ENCODE results near the gene BCL2.

- TF ChIP-seq CREB5 (CRISPR knock-in tag; IDR thresholded peaks at IDR 0.05; ENCODE audit: low read depth) (no peak), CSRNP3 (CRISPR knock-in tag; IDR thresholded peaks at IDR 0.05) (no peak), OSR1 (CRISPR knock-in tag; IDR thresholded peaks at IDR 0.05) (no peak), ISL1 (CRISPR knock-in tag; IDR thresholded peaks at IDR 0.05) (no peak), TOX (CRISPR knock-in tag; IDR thresholded peaks at IDR 0.05; ENCODE audit: borderline replicate concordance) (no peak), SNAI2 (CRISPR knock-in tag; IDR thresholded peaks at IDR 0.05) (no peak), ZFP30 (CRISPR knock-in tag; IDR thresholded peaks at IDR 0.05) (no peak), PATZ1 (CRISPR knock-in tag; IDR thresholded peaks at IDR 0.05; ENCODE audit: borderline replicate concordance) (no peak), ZFP3 (CRISPR knock-in tag; IDR thresholded peaks at IDR 0.05) (no peak), GLIS3 (CRISPR knock-in tag; IDR thresholded peaks at IDR 0.05) (no peak), RARB (CRISPR knock-in tag; IDR thresholded peaks at IDR 0.05) (no peak), CSDC2 (CRISPR knock-in tag; IDR thresholded peaks at IDR 0.05) (no peak), PPARA (CRISPR knock-in tag; IDR thresholded peaks at IDR 0.05; ENCODE audit: borderline replicate concordance) (no peak), ZNF8 (CRISPR knock-in tag; IDR thresholded peaks at IDR 0.05) (no peak)
Observed at GRCh38 chr18:63303547-63303946, 16.0 kb downstream of the BCL2 start.

Data from SK-N-SH treated with all-trans-retinoic acid at 6 μM for 48 hours (cell line).